ENCODE measurements around the gene F2R. TPM values are rescaled to one million over a fixed set of nuclear protein-coding genes. Genes with fewer than 3 reads are reported as not detected.
"Not testable (repeated sequence)": the region's sequence is repeated elsewhere in the genome, so short reads cannot be mapped to it uniquely, and the experiment has no call there.

F2R gene
- total and polyA plus RNA-seq, 12 donors, result 3.1 to 20.9 (median 11.1) TPM

GRCh38 chr5:76677849-76678472 is 38.0 kb upstream of the F2R start:
- TF ChIP-seq, protein P1, sequence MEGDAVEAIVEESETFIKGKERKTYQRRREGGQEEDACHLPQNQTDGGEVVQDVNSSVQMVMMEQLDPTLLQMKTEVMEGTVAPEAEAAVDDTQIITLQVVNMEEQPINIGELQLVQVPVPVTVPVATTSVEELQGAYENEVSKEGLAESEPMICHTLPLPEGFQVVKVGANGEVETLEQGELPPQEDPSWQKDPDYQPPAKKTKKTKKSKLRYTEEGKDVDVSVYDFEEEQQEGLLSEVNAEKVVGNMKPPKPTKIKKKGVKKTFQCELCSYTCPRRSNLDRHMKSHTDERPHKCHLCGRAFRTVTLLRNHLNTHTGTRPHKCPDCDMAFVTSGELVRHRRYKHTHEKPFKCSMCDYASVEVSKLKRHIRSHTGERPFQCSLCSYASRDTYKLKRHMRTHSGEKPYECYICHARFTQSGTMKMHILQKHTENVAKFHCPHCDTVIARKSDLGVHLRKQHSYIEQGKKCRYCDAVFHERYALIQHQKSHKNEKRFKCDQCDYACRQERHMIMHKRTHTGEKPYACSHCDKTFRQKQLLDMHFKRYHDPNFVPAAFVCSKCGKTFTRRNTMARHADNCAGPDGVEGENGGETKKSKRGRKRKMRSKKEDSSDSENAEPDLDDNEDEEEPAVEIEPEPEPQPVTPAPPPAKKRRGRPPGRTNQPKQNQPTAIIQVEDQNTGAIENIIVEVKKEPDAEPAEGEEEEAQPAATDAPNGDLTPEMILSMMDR (IDR thresholded peaks at IDR 0.05), result no peak
- Histone ChIP-seq H3K4me1 (peaks cover 0 to 33% (median 17%) of the 10 kb centered on the region in 9 donors), H3K27me3 (peaks cover 0 to 6% (median 0%) of the 10 kb centered on the region in 7 donors), H3K36me3 (peaks cover 0 to 50% (median 0%) of the 10 kb centered on the region in 9 donors), H3K27ac (peak overlapping the region in 5 of 10 donors; percentile 58 to 77 (median 70)), H3K4me3 (no peak overlapping the region), H3K9me3 (no peaks in the 10 kb centered on the region)
- no peak for ATAC-seq
- WGBS, 2 donors, result 86 to 90% methylated on average over 8 of the region's 8 CpGs
- no peak for DNase-seq
- intact Hi-C loops (cut with DNase I), result no loop called here

DNA sequence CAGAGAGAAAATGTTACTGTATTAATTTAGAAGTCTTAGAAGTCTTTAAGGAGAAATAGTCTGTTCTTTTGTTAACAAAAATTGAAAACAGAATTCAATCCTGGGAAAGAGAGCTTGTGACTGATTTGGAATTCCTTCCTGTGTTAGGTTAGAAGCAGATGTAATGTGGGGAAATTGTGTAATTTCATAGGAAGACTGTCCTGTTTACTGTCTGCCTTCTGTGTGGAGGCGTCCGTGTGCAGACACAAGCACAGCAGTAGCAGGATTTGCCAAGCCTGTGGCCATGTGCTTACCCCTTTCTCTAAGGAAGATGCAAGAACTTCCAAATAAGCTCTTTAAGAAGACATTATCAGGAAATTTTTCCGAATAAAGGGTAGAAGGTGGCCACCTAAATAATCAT is 36.7 kb upstream of the F2R start:
- peaks cover 0 to 6% (median 0%) of the 10 kb centered on the region in 7 donors for H3K27me3 ChIP-seq
- intact Hi-C loops (cut with DNase I), result no loop called here
- WGBS, 2 donors, result 52 to 62% methylated on average over 3 of the region's 3 CpGs
- H3K4me3 ChIP-seq, result no peak overlapping the region
- peak in 1 of 2 donors; percentile 38 for DNase-seq
- TF ChIP-seq, protein P1 (IDR thresholded peaks at IDR 0.05), result no peak
- ATAC-seq, result peak in 6 of 8 donors; percentile 70 to 86 (median 78)
- peaks cover 0 to 52% (median 0%) of the 10 kb centered on the region in 9 donors for H3K36me3 ChIP-seq
- H3K4me1 ChIP-seq, result peaks cover 0 to 37% (median 17%) of the 10 kb centered on the region in 9 donors
- H3K27ac ChIP-seq, result peak overlapping the region in 7 of 10 donors; percentile 18 to 77 (median 61)
- H3K9me3 ChIP-seq, result no peaks in the 10 kb centered on the region

GRCh38 chr5:76680826-76681225 is 35.1 kb upstream of the F2R start:
- intact Hi-C loops (cut with DNase I); H3K9me3 ChIP-seq; DNase-seq; H3K27me3 ChIP-seq; H3K4me3 ChIP-seq; ATAC-seq: not testable (repeated sequence)
- H3K27ac ChIP-seq, result peak overlapping the region in 2 of 10 donors; percentile 74 to 77
- 88 to 94% methylated on average over 4 of the region's 4 CpGs for WGBS, 2 donors
- peaks cover 0 to 37% (median 20%) of the 10 kb centered on the region in 9 donors for H3K4me1 ChIP-seq
- H3K36me3 ChIP-seq, result peaks cover 0 to 53% (median 0%) of the 10 kb centered on the region in 9 donors

DNA sequence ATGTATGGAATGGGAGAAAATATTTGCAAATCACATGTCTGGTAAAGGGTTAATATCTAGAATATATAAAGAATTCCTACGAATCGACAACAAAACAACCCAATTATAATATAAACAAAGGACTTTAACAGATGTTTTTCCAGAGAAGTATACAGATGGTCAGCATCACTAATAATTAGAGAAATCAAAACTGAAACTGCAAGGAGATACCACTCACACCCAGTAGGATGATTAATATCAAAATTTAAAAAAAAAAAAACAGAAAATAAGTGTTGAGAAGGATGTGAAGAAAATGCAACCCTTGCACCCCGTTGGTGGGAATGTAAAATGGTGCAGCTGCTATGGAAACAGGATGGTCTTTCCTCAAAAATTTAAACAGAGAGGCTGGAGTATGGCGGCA is 34.6 kb upstream of the F2R start:
- WGBS, 2 donors, result 54 to 60% methylated on average over 4 of the region's 4 CpGs
- ATAC-seq (no peak), DNase-seq (no peak)
- Histone ChIP-seq H3K36me3 (peaks cover 0 to 50% (median 0%) of the 10 kb centered on the region in 9 donors), H3K4me1 (peaks cover 0 to 37% (median 20%) of the 10 kb centered on the region in 9 donors), H3K4me3 (no peak overlapping the region), H3K9me3 (no peaks in the 10 kb centered on the region), H3K27ac (peak overlapping the region in 6 of 10 donors; percentile 14 to 77 (median 54)), H3K27me3 (peaks cover 0 to 6% (median 0%) of the 10 kb centered on the region in 7 donors)
- intact Hi-C loops (cut with DNase I), result no loop called here
- TF ChIP-seq, protein P1 (IDR thresholded peaks at IDR 0.05), result no peak

GRCh38 chr5:76682387-76682786 is 33.5 kb upstream of the F2R start:
- Histone ChIP-seq H3K4me3 (no peak overlapping the region), H3K27ac (peak overlapping the region in 6 of 10 donors; percentile 24 to 77 (median 54)), H3K4me1 (peaks cover 0 to 37% (median 20%) of the 10 kb centered on the region in 9 donors), H3K9me3 (no peaks in the 10 kb centered on the region), H3K36me3 (peaks cover 0 to 45% (median 0%) of the 10 kb centered on the region in 9 donors), H3K27me3 (peaks cover 0 to 6% (median 0%) of the 10 kb centered on the region in 7 donors)
- intact Hi-C loops (cut with DNase I), result no loop called here
- ATAC-seq (peak in 5 of 8 donors; percentile 50 to 70 (median 56)), DNase-seq (peak in 1 of 2 donors; percentile 16)
- 48 to 67% methylated on average over 2 of the region's 2 CpGs for WGBS, 2 donors
- TF ChIP-seq, protein P1 (IDR thresholded peaks at IDR 0.05), result no peak

All from heart right ventricle (tissue), 16 donors.